ENCODE measurements around the gene GGTLC2. TPM values are rescaled to one million over a fixed set of nuclear protein-coding genes. Genes with fewer than 3 reads are reported as not detected.
"Not testable (repeated sequence)": the region's sequence is repeated elsewhere in the genome, so short reads cannot be mapped to it uniquely, and the experiment has no call there.

The GGTLC2 gene
- total and polyA plus RNA-seq, 5 donors from 2014 or later, result 0.24 TPM; not detected in 4

GRCh38 chr22:22652573-22652972 lies 8.2 kb downstream of the GGTLC2 start:
- not testable (repeated sequence) for H3K36me3 Mint-ChIP-seq; ATAC-seq (ENCODE audit: low read depth in 2 of 2); H3K27ac ChIP-seq (ENCODE audit: insufficient read depth, low read length, poor library complexity, severe bottlenecking); DNase-seq; H3K4me1 ChIP-seq (ENCODE audit: control insufficient read depth, insufficient read depth, low read length, poor library complexity, severe bottlenecking); H3K36me3 ChIP-seq (ENCODE audit: control insufficient read depth, insufficient read depth, low read length); H3K27me3 ChIP-seq (ENCODE audit: control insufficient read depth, insufficient read depth, low read length); H3K9me3 ChIP-seq (ENCODE audit: control insufficient read depth in 2 of 2, low read length in 2 of 2); H3K4me3 Mint-ChIP-seq; H3K9me3 Mint-ChIP-seq; H3K4me3 ChIP-seq (ENCODE audit: low read depth, low read length)
- Mint-ChIP-seq H3K27me3 (peaks cover 16% of the 10 kb centered on the region), H3K4me1 (peaks cover 0 to 12% (median 4%) of the 10 kb centered on the region in 4 donors), H3K27ac (peak overlapping the region in 1 of 3 donors; percentile 76)

GRCh38 chr22:22653677-22654381 lies 9.4 kb downstream of the GGTLC2 start:
- not testable (repeated sequence) for H3K4me3 Mint-ChIP-seq; H3K36me3 Mint-ChIP-seq; H3K27ac Mint-ChIP-seq; H3K9me3 ChIP-seq (ENCODE audit: control insufficient read depth in 2 of 2, low read length in 2 of 2); H3K9me3 Mint-ChIP-seq; H3K27me3 ChIP-seq (ENCODE audit: control insufficient read depth, insufficient read depth, low read length); H3K4me3 ChIP-seq (ENCODE audit: low read depth, low read length); ATAC-seq (ENCODE audit: low read depth in 2 of 2); H3K27ac ChIP-seq (ENCODE audit: insufficient read depth, low read length, poor library complexity, severe bottlenecking); H3K4me1 ChIP-seq (ENCODE audit: control insufficient read depth, insufficient read depth, low read length, poor library complexity, severe bottlenecking); H3K36me3 ChIP-seq (ENCODE audit: control insufficient read depth, insufficient read depth, low read length)
- peaks cover 0 to 12% (median 4%) of the 10 kb centered on the region in 4 donors for H3K4me1 Mint-ChIP-seq
- peak in 1 of 3 donors; percentile 11 for DNase-seq
- peaks cover 18% of the 10 kb centered on the region for H3K27me3 Mint-ChIP-seq

GRCh38 chr22:22655452-22656290 lies 11.3 kb downstream of the GGTLC2 start:
- Histone ChIP-seq H3K4me1 (ENCODE audit: control insufficient read depth, insufficient read depth, low read length, poor library complexity, severe bottlenecking) (no peaks in the 10 kb centered on the region), H3K4me3 (ENCODE audit: low read depth, low read length) (no peak overlapping the region), H3K9me3 (ENCODE audit: control insufficient read depth in 2 of 2, low read length in 2 of 2) (no peaks in the 10 kb centered on the region), H3K27me3 (ENCODE audit: control insufficient read depth, insufficient read depth, low read length) (no peaks in the 10 kb centered on the region), H3K36me3 (ENCODE audit: control insufficient read depth, insufficient read depth, low read length) (no peaks in the 10 kb centered on the region), H3K27ac (ENCODE audit: insufficient read depth, low read length, poor library complexity, severe bottlenecking) (no peak overlapping the region)
- peaks cover 0 to 12% (median 4%) of the 10 kb centered on the region in 4 donors for H3K4me1 Mint-ChIP-seq
- no peak overlapping the region for H3K27ac Mint-ChIP-seq
- peaks cover 20% of the 10 kb centered on the region for H3K27me3 Mint-ChIP-seq
- DNase-seq (no peak), ATAC-seq (ENCODE audit: low read depth in 2 of 2) (no peak)
- H3K36me3 Mint-ChIP-seq, result no peaks in the 10 kb centered on the region
- no peak overlapping the region for H3K4me3 Mint-ChIP-seq
- H3K9me3 Mint-ChIP-seq, result no peaks in the 10 kb centered on the region

GRCh38 chr22:22657712-22658111 lies 13.3 kb downstream of the GGTLC2 start:
- H3K4me1 ChIP-seq (ENCODE audit: control insufficient read depth, insufficient read depth, low read length, poor library complexity, severe bottlenecking), result no peaks in the 10 kb centered on the region
- H3K27ac ChIP-seq (ENCODE audit: insufficient read depth, low read length, poor library complexity, severe bottlenecking), result no peak overlapping the region
- Mint-ChIP-seq H3K4me1 (peaks cover 0 to 12% (median 4%) of the 10 kb centered on the region in 4 donors), H3K27me3 (peaks cover 25% of the 10 kb centered on the region), H3K36me3 (no peaks in the 10 kb centered on the region), H3K9me3 (no peaks in the 10 kb centered on the region), H3K4me3 (no peak overlapping the region), H3K27ac (no peak overlapping the region)
- no peak for ATAC-seq (ENCODE audit: low read depth in 2 of 2)
- no peak overlapping the region for H3K4me3 ChIP-seq (ENCODE audit: low read depth, low read length)
- H3K36me3 ChIP-seq (ENCODE audit: control insufficient read depth, insufficient read depth, low read length), result no peaks in the 10 kb centered on the region
- H3K9me3 ChIP-seq (ENCODE audit: control insufficient read depth in 2 of 2, low read length in 2 of 2), result no peaks in the 10 kb centered on the region
- no peaks in the 10 kb centered on the region for H3K27me3 ChIP-seq (ENCODE audit: control insufficient read depth, insufficient read depth, low read length)
- no peak for DNase-seq

GRCh38 chr22:22661275-22661674 lies 16.9 kb downstream of the GGTLC2 start:
- Mint-ChIP-seq H3K4me3 (no peak overlapping the region), H3K9me3 (no peaks in the 10 kb centered on the region), H3K27ac (no peak overlapping the region), H3K4me1 (no peaks in the 10 kb centered on the region), H3K27me3 (peaks cover 23% of the 10 kb centered on the region), H3K36me3 (no peaks in the 10 kb centered on the region)
- H3K4me3 ChIP-seq (ENCODE audit: low read depth, low read length), result no peak overlapping the region
- no peak overlapping the region for H3K27ac ChIP-seq (ENCODE audit: insufficient read depth, low read length, poor library complexity, severe bottlenecking)
- H3K27me3 ChIP-seq (ENCODE audit: control insufficient read depth, insufficient read depth, low read length), result no peaks in the 10 kb centered on the region
- no peak for DNase-seq
- H3K9me3 ChIP-seq (ENCODE audit: control insufficient read depth in 2 of 2, low read length in 2 of 2), result no peaks in the 10 kb centered on the region
- no peaks in the 10 kb centered on the region for H3K4me1 ChIP-seq (ENCODE audit: control insufficient read depth, insufficient read depth, low read length, poor library complexity, severe bottlenecking)
- ATAC-seq (ENCODE audit: low read depth in 2 of 2), result no peak
- no peaks in the 10 kb centered on the region for H3K36me3 ChIP-seq (ENCODE audit: control insufficient read depth, insufficient read depth, low read length)

GRCh38 chr22:22662095-22662494 lies 17.7 kb downstream of the GGTLC2 start:
- Mint-ChIP-seq H3K4me1 (no peaks in the 10 kb centered on the region), H3K27me3 (peaks cover 15% of the 10 kb centered on the region), H3K9me3 (no peaks in the 10 kb centered on the region), H3K36me3 (no peaks in the 10 kb centered on the region), H3K27ac (no peak overlapping the region), H3K4me3 (no peak overlapping the region)
- Histone ChIP-seq H3K4me3 (ENCODE audit: low read depth, low read length) (no peak overlapping the region), H3K27ac (ENCODE audit: insufficient read depth, low read length, poor library complexity, severe bottlenecking) (no peak overlapping the region), H3K4me1 (ENCODE audit: control insufficient read depth, insufficient read depth, low read length, poor library complexity, severe bottlenecking) (no peaks in the 10 kb centered on the region), H3K36me3 (ENCODE audit: control insufficient read depth, insufficient read depth, low read length) (no peaks in the 10 kb centered on the region), H3K9me3 (ENCODE audit: control insufficient read depth in 2 of 2, low read length in 2 of 2) (no peaks in the 10 kb centered on the region), H3K27me3 (ENCODE audit: control insufficient read depth, insufficient read depth, low read length) (no peaks in the 10 kb centered on the region)
- DNase-seq, result no peak
- ATAC-seq (ENCODE audit: low read depth in 2 of 2), result no peak

- H3K4me3 Mint-ChIP-seq, result no peak overlapping the region
- DNase-seq (no peak), ATAC-seq (ENCODE audit: low read depth in 2 of 2) (no peak)
- H3K27ac ChIP-seq (ENCODE audit: insufficient read depth, low read length, poor library complexity, severe bottlenecking), result no peak overlapping the region
- H3K36me3 Mint-ChIP-seq, result no peaks in the 10 kb centered on the region
- H3K27ac Mint-ChIP-seq, result peak overlapping the region in 1 of 3 donors; percentile 23
- H3K4me3 ChIP-seq (ENCODE audit: low read depth, low read length), result no peak overlapping the region
- H3K9me3 Mint-ChIP-seq, result no peaks in the 10 kb centered on the region
- no peaks in the 10 kb centered on the region for H3K4me1 ChIP-seq (ENCODE audit: control insufficient read depth, insufficient read depth, low read length, poor library complexity, severe bottlenecking)
- H3K9me3 ChIP-seq (ENCODE audit: control insufficient read depth in 2 of 2, low read length in 2 of 2), result no peaks in the 10 kb centered on the region
- H3K4me1 Mint-ChIP-seq, result no peaks in the 10 kb centered on the region
- H3K27me3 ChIP-seq (ENCODE audit: control insufficient read depth, insufficient read depth, low read length), result no peaks in the 10 kb centered on the region
- peaks cover 10% of the 10 kb centered on the region for H3K27me3 Mint-ChIP-seq
- no peaks in the 10 kb centered on the region for H3K36me3 ChIP-seq (ENCODE audit: control insufficient read depth, insufficient read depth, low read length)
These were observed 19.7 kb downstream of the GGTLC2 start for GRCh38 chr22:22663861-22664800.

All from CD4-positive, CD25-positive, alpha-beta regulatory T cell (primary cell).